ENCODE data around the gene UNC5C. TPM values are rescaled to one million over a fixed set of nuclear protein-coding genes. Genes with fewer than 3 reads are reported as not detected.

The UNC5C gene
- total and polyA plus RNA-seq, 10 donors = 0.43 to 15.7 (median 7.8) TPM

GRCh38 chr4:95156452-95156765 is 392.4 kb downstream of the UNC5C start:
- no peaks in the 10 kb centered on the region for H3K9me3 ChIP-seq
- no peaks in the 10 kb centered on the region for H3K27me3 ChIP-seq (replicated peaks in 1 of 7)
- TF ChIP-seq POLR2AphosphoS5 (IDR thresholded peaks at IDR 0.05) = no peak
- TF ChIP-seq, protein P1, sequence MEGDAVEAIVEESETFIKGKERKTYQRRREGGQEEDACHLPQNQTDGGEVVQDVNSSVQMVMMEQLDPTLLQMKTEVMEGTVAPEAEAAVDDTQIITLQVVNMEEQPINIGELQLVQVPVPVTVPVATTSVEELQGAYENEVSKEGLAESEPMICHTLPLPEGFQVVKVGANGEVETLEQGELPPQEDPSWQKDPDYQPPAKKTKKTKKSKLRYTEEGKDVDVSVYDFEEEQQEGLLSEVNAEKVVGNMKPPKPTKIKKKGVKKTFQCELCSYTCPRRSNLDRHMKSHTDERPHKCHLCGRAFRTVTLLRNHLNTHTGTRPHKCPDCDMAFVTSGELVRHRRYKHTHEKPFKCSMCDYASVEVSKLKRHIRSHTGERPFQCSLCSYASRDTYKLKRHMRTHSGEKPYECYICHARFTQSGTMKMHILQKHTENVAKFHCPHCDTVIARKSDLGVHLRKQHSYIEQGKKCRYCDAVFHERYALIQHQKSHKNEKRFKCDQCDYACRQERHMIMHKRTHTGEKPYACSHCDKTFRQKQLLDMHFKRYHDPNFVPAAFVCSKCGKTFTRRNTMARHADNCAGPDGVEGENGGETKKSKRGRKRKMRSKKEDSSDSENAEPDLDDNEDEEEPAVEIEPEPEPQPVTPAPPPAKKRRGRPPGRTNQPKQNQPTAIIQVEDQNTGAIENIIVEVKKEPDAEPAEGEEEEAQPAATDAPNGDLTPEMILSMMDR (IDR thresholded peaks at IDR 0.05 in 8 of 11, conservative IDR thresholded peaks at IDR 0.05 in 3 of 11) = peak in 3 of 11 experiments; percentile 5 to 11 (median 10)
- TF ChIP-seq POLR2A (IDR thresholded peaks at IDR 0.05) = no peak
- WGBS, 5 donors = 29 to 44% (median 34%) methylated on average over 3 of the region's 3 CpGs
- intact Hi-C loops (cut with DNase I; ENCODE audit: low total_unique reads) = no loop called here
- no peak overlapping the region for H3K4me3 ChIP-seq
- DNase-seq = no peak
- H3K36me3 ChIP-seq = no peaks in the 10 kb centered on the region
- peaks cover 0 to 6% (median 0%) of the 10 kb centered on the region in 6 donors for H3K4me1 ChIP-seq
- no peak overlapping the region for H3K27ac ChIP-seq

GRCh38 chr4:95155759-95156451 is 392.9 kb downstream of the UNC5C start:
- H3K27ac ChIP-seq = no peak overlapping the region
- no peaks in the 10 kb centered on the region for H3K9me3 ChIP-seq
- H3K36me3 ChIP-seq = no peaks in the 10 kb centered on the region
- TF ChIP-seq, protein P1 (IDR thresholded peaks at IDR 0.05 in 8 of 11, conservative IDR thresholded peaks at IDR 0.05 in 3 of 11) = peak in 9 of 11 experiments; percentile 17 to 63 (median 46)
- no peak for TF ChIP-seq POLR2A (IDR thresholded peaks at IDR 0.05)
- DNase-seq = no peak
- peaks cover 0 to 6% (median 0%) of the 10 kb centered on the region in 6 donors for H3K4me1 ChIP-seq
- H3K4me3 ChIP-seq = no peak overlapping the region
- intact Hi-C loops (cut with DNase I; ENCODE audit: low total_unique reads) = no loop called here
- H3K27me3 ChIP-seq (replicated peaks in 1 of 7) = no peaks in the 10 kb centered on the region
- WGBS, 5 donors = 45 to 55% (median 49%) methylated on average over 2 of the region's 2 CpGs

GRCh38 chr4:95153182-95153581 is 395.6 kb downstream of the UNC5C start:
- 78 to 87% (median 85%) methylated on average over 5 of the region's 5 CpGs for WGBS, 5 donors
- intact Hi-C loops (cut with DNase I; ENCODE audit: low total_unique reads) = no loop called here
- H3K27ac ChIP-seq = no peak overlapping the region
- no peaks in the 10 kb centered on the region for H3K9me3 ChIP-seq
- no peaks in the 10 kb centered on the region for H3K27me3 ChIP-seq (replicated peaks in 1 of 7)
- H3K4me1 ChIP-seq = peaks cover 0 to 6% (median 0%) of the 10 kb centered on the region in 6 donors
- no peaks in the 10 kb centered on the region for H3K36me3 ChIP-seq
- no peak overlapping the region for H3K4me3 ChIP-seq
- no peak for TF ChIP-seq POLR2AphosphoS5 (IDR thresholded peaks at IDR 0.05)
- TF ChIP-seq POLR2A (IDR thresholded peaks at IDR 0.05) = no peak
- TF ChIP-seq, protein P1 (IDR thresholded peaks at IDR 0.05 in 8 of 11, conservative IDR thresholded peaks at IDR 0.05 in 3 of 11) = no peak
- no peak for DNase-seq

GRCh38 chr4:95151255-95151654 is 397.5 kb downstream of the UNC5C start:
- Histone ChIP-seq H3K9me3 (no peaks in the 10 kb centered on the region), H3K4me1 (peaks cover 0 to 6% (median 0%) of the 10 kb centered on the region in 6 donors), H3K36me3 (no peaks in the 10 kb centered on the region), H3K4me3 (no peak overlapping the region), H3K27ac (no peak overlapping the region), H3K27me3 (replicated peaks in 1 of 7) (no peaks in the 10 kb centered on the region)
- DNase-seq = no peak
- 82 to 97% (median 86%) methylated on average over 3 of the region's 3 CpGs for WGBS, 5 donors
- intact Hi-C loops (cut with DNase I; ENCODE audit: low total_unique reads) = no loop called here
- TF ChIP-seq POLR2AphosphoS5 (IDR thresholded peaks at IDR 0.05) = no peak
- no peak for TF ChIP-seq POLR2A (IDR thresholded peaks at IDR 0.05)
- TF ChIP-seq, protein P1 (IDR thresholded peaks at IDR 0.05 in 8 of 11, conservative IDR thresholded peaks at IDR 0.05 in 3 of 11) = no peak

Data from spleen (tissue), 11 donors.